Lung microvascular endothelial cell (primary cell): Measurements from ENCODE around the gene CAMK1. TPM values are rescaled to one million over a fixed set of nuclear protein-coding genes. Genes with fewer than 3 reads are reported as not detected.

Experiments used
- DNase-seq, 2 donors: peaks; one replicate each; pipeline versions ENCODE4 v3.0.0 to v3.0.0-alpha.2; 2010; ENCODE audit warnings: low read depth in 2 of 2
- total RNA-seq: library from RNA; depleted of rRNA; stranded (reverse); fragments of >200 nt; gene quantifications from 2 replicates; pipeline ENCODE4 v1.2.1, GENCODE V29; 2014

The CAMK1 gene
- total RNA-seq, 1 donor from 2014 or later, result 21.4 TPM

GRCh38 chr3:9793161-9793781 is 23.5 kb upstream of the CAMK1 start:
- DNase-seq, result peak; percentile 60 to 64

DNA sequence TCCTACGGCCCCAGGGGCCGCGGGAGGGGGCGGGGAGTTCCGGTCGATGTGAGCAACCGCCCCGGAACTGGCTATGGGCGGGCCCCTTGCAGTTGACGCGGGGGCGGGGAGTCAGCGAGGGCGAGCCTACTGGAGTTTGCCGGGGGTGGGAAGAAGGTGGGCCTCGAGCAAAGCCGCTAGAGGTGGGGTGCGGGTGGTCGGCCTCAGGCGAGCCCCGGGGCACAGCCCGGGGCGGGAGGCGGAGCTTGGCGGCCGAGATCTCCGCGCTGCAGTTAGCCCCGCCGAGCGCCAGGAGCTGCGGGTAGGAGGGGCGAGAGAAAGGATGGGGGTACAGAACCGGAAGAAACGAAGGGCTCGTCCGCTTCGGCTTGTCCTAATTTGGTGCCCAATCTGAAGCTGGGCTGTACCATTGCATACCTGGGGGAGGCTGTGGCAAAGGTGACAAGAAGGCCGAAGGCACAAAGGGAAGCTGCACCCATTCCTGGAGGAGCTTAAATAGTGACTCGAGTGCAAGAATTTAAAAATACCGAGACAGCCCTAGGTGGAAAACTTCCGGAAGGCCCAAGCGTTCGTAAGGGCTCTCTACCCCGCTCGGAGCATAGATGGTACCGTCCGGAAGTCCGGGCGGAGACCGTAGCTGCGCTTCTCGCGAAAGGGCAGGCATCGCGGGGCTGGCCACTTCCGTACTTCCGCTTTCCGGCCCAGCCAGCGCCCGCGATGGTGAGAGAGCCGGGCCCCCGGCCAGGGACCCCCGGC is 22.8 kb upstream of the CAMK1 start, which contains the start of the genes ARPC4 and TADA3:
Gene ARPC4 (plus strand): TSS at position 678 of the 756 bp plus-strand sequence. CDS start 40 bp downstream, at position 718.
Gene TADA3 (minus strand): TSS at position 69 of the 756 bp plus-strand sequence. CDS start 1,007 bp downstream, outside the sequence.
- peak; percentile 96 to 97 for DNase-seq

DNA sequence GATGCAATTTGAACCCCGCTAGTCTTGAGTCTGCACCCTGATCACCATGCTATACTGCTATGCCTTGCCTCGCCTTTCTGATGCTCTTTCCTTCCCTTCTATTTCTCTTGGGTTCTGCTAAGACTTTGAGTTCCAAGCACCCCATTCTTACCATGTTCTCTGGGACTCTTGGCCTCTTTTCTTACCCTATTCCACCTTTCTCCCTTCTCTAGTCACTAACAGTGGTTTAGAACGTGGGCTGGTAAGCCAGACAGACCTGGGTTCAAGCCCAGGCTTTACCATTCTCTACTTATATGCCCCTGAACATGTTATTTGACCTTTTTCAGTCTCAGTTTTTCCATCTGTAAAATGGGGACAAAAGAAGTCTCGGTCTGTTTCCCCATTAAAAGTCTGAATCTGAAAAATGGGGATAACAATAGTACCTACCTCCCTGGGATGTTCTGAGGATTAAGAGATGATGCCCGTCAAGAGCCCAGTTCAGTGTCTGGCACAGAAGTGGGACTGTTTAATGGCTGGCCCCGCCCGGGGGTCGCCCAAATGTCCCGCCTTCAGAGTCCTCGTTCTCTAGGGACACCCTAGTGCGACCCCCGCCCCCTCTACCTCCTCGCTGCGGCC is 22.1 kb upstream of the CAMK1 start:
- no peak for DNase-seq

DNA sequence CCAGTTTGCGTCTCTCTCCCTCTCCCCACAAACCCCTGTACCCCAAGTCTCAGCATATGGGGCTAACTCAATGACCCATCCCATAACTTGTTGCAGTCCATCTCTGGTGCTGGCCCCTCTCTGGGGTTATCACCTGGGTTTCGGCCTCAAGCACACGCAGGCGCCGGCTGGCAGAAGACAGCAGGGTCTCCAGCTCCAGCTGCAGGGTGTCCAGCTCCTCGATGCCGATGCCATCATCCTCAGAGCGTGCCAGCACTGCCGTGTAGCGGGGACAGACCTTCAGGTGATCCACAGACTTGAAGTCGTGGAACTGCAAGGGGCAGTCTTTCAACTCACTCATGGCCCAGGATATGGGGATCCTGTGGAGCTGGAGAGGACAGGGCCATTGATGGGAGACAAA is 21.4 kb upstream of the CAMK1 start:
- DNase-seq, result no peak

DNA sequence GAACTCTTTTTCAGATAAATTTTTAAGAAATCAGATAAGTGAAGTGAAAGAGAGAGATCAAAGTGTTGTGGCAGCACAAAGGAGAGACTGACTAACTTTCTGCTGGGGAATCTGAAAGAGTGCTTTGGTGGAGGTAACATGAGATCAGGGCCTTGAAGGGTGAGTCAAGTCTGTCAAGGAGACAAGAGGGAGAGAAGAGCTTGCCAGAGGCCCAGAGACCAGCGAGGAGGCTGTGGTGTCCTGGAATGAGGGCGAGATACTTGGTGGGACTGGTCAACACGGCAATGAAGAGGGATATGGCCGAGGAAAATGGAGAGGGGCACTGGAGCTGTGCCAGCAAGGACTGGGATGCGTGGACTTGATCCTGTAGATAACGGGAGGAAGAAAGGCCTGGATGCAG is 18.0 kb upstream of the CAMK1 start:
- no peak for DNase-seq

- no peak for DNase-seq
These were observed 17.3 kb upstream of the CAMK1 start for GRCh38 chr3:9786825-9787669.

DNA sequence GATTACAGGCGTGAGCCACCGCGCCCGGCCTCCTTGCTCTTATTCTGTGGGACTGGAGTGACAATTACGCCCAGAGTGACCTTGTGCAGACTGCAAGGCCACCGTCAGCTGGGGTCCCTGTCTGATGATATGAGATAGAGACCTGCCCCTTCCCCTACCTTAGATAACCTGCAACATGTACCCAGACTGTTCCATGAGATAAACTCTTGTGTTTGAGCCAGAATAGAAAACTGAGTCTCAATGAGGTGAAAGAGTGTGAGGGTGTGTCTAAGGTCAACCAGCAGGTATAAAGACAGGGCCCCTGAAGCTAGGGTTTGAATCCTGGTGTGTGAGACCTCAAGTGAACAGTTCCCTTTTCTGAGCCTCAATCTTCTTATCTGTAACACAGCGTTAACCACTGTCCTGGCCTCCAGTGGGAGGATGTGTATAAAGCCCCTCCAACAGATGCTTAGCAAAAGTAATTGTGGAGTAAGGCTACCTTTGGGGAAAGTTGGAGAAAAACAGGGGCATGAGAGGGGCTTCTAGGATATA is 16.5 kb upstream of the CAMK1 start:
- no peak for DNase-seq

DNA sequence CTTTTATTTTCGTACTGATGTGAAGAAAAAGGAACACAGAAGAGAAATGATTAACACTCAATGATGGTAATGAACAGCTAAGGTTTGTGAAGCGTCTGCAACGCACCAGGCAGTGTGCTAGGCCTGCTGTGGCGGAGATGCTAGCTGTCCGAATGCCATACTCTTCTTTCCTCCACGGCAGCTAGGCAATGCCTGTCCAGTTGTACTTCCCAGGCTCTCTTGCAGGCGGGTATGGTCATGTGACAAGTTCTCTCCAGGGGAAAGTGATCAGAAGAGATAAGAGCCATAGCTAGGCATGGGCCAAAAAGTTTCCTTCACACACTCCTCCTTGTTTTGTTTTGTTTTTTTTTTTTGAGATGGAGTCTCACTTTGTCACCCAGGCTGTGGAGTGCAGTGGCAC is 15.9 kb upstream of the CAMK1 start:
- no peak for DNase-seq

DNA sequence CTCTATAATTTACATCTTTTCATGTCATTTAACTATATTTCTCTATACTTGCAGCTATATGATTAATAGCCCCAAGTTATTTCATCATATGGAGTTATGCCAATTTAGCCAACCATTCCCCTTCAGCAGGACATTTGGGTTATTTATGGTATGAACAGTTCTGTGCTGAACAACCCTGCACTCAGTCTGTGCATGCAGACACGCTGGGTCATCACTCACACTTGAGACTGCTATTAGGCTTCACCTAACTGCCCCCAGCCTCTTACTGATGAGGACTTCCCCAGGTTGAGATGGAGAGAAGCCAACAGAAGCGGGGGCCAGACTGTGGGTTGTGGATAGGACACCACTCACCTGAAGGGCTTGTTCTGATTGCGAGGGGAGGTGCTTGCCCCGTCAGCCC is 15.2 kb upstream of the CAMK1 start:
- DNase-seq, result no peak

- no peak for DNase-seq
These were observed 14.2 kb upstream of the CAMK1 start for GRCh38 chr3:9783954-9784353.

GRCh38 chr3:9782770-9783169 is 13.0 kb upstream of the CAMK1 start:
- DNase-seq, result no peak

GRCh38 chr3:9781978-9782603 is 12.3 kb upstream of the CAMK1 start:
- DNase-seq, result no peak

GRCh38 chr3:9781551-9781950 is 11.8 kb upstream of the CAMK1 start:
- DNase-seq, result no peak

- DNase-seq, result no peak
These were observed 11.2 kb upstream of the CAMK1 start for GRCh38 chr3:9780910-9781309.

- no peak for DNase-seq
These were observed 10.7 kb upstream of the CAMK1 start for GRCh38 chr3:9780458-9780812.

DNA sequence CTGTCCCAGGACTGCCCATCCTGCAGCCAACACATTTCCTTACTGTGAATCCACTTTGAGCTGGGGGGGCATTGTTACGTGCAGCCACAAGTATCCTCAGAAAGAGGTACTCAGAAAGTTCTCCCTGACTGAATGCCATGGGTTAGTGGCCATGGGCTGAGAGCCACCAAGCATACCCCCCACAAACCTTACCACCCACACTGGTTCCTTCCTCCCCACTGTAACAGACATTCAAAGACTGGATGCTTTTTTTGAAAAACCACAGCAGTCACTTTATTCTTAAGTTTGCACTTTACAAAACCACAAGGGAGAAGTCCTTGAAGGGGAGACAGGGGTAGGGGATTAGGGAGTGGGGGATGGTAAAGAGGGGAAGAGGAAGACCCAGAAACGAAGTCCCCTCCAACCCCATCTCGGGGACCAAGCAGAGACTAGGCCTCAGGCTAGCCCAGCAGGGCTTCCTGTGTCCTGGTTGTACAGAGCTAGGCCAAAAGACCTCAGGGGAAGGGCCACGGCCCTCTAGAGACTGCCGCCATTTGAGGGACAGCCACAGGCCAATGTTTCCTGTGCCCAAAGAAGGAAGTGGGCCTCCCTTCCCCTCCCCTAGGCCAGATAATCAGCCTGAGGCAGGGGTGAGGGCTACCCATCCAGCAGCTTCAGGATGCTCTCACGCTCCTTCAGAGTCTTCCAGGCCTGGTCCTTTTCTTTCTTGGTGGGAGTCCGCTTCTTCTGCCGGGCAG is 10.1 kb upstream of the CAMK1 start:
- no peak for DNase-seq

- DNase-seq, result no peak
These were observed 9.4 kb upstream of the CAMK1 start for GRCh38 chr3:9779075-9779593.

DNA sequence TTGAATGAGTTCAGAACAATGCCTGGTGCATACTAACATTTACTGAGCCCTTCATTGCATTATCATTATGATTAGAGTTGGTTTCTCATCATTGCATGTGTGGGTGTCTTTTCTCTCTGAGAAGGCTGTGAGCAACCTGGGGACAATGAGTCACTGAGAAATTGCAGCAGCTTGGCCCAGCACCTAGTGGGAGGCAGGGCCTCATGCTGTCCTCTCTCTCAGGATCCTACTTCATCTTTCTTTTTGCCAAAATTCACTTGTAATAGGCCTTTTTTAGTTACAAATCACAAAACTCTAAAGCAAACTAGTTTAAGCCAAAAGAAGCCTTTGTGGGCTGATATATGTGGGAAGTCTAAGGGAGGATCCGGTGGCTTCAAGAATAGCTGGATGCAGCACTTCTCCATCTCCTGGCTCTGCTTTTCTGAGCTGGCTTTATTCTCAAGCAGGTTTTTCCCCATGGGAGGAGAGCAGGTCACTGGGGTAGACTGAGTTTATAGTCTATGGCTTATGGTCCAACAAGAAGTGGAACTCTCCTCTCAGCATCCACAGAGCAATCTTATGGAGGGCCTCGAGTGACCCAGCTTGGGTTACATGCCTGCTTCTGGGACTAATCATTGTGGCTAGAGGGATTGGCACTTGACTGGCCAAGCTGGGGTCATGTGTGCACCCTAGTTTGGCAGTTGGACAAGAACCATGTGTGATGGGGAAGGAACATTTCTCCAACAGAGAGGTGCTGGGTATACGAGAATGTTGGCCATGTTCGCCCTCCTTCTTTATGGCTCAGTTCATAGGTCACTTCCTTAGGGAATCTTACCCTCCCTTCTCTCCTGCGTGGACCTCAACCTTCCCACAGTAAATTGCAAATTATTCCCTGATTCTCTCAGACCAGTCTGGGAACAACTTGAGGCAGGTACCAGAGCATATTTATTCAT is 8.7 kb upstream of the CAMK1 start:
- no peak for DNase-seq

- no peak for DNase-seq
These were observed 7.9 kb upstream of the CAMK1 start for GRCh38 chr3:9777694-9778021.
